C4-2B (cell line): ENCODE results near the gene KANK2.

Experiments used
- H3K27ac ChIP-seq: fragments of 450-650 bp; 2 replicates; pipeline ENCODE4 v1.5.1; 2017
- CTCF ChIP-seq: fragments of 450-650 bp; conservative IDR thresholded peaks from 2 replicates; pipeline ENCODE4 v1.5.1; 2017; ENCODE audit warnings: mild to moderate bottlenecking
- ZFX ChIP-seq: fragments of 450-650 bp; IDR thresholded peaks from 2 replicates; pipeline ENCODE4 v1.6.1; 2017

KANK2 gene

DNA sequence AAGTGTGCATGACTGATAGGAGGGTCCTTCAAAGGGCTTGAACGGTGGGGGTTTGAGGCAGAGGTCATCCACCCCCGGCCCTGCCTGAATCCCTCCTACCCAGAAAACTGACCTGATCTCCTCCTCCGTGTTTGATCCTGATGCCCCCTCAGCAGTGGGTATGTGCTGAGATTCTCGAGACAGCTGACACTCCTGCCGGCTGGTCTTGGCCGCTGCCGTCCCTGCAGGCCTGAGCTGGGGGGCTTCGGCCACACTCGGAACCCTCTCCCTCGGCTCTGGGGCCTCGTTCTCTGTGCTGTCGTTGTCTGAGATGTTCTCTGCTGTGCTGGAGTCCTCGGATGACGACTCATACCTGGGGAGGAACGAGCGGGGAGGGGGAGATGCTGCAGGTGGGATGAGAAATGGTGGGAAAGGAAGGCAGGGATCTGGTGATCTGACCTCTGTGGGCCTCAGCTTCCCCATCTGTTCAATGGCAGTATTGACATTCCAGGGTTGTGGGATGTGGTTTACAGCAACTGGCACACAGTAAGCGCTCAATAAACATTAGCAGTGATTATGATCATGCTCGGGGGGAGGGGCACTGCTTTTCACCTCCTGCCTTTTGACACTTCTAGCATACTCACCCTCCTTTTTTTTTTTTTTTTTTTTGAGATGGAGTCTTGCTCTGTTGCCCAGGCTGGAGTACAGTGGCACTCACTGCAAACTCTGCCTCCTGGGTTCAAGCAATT lies 20.7 kb downstream of the KANK2 start:
- no peak overlapping the region for H3K27ac ChIP-seq
- TF ChIP-seq ZFX (no peak), CTCF (no peak)

GRCh38 chr19:11175920-11176319 lies 21.4 kb downstream of the KANK2 start:
- TF ChIP-seq CTCF: no peak
- no peak for TF ChIP-seq ZFX

GRCh38 chr19:11174336-11174735 lies 23.0 kb downstream of the KANK2 start:
- TF ChIP-seq ZFX: no peak
- no peak for TF ChIP-seq CTCF
- H3K27ac ChIP-seq: no peak overlapping the region

More at GRCh38 chr19:11175920-11176319, 21.4 kb downstream of the KANK2 start:
- no peak overlapping the region for H3K27ac ChIP-seq

DNA sequence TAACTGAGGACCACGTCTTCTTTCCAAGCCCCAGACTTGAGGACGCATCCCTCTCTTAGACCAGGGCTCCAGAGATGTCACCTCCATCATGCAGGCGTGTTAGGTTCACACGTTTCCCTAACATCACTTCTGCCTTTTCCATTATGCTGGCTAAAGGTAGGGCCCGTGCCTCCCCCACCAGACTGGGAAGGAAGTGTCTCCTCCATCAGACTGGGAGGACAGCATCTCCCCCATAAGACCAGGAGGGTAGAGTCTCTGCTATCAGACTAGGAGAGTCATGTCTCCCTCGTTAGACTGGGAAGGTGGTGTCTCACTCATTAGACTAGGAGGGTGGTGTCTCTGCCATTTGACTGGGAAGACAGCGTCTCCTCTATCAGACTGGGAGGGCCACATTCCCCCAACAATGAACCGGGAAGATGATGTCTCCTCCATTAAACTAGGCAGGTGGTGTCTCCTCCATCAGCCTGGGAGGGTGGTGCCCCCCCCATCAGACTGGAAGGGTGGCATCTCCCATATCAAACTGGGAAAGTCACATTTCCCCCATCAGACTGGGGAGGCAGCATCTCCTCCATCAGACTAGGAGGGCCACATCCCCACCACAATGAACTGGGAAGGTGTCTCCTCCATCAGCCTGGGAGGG lies 23.7 kb downstream of the KANK2 start:
- no peak overlapping the region for H3K27ac ChIP-seq
- TF ChIP-seq CTCF (no peak), ZFX (no peak)

DNA sequence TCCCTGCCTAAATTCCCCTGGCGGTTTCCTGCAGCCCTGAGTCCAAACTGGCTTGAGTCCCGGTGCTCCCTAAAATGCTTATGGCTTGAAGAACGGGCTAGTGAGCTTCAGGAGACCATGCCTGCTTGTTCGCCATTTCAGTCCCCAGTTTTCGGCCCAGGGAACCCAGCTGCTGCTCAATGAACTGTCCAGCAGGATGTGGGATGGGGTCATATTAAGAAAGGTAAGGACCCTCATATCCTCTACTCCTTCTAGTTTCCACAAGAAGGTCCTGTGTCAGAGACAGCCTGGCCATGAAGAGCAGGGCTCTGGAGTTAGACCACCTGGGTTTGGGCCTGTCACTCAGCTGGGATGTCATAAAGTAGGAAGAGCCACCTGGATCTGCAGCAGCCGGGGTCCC lies 24.8 kb downstream of the KANK2 start:
- TF ChIP-seq ZFX: no peak
- TF ChIP-seq CTCF: no peak
- no peak overlapping the region for H3K27ac ChIP-seq

- TF ChIP-seq ZFX: no peak
- no peak for TF ChIP-seq CTCF
- H3K27ac ChIP-seq: no peak overlapping the region
Observed at GRCh38 chr19:11171144-11171543, 26.2 kb downstream of the KANK2 start.

DNA sequence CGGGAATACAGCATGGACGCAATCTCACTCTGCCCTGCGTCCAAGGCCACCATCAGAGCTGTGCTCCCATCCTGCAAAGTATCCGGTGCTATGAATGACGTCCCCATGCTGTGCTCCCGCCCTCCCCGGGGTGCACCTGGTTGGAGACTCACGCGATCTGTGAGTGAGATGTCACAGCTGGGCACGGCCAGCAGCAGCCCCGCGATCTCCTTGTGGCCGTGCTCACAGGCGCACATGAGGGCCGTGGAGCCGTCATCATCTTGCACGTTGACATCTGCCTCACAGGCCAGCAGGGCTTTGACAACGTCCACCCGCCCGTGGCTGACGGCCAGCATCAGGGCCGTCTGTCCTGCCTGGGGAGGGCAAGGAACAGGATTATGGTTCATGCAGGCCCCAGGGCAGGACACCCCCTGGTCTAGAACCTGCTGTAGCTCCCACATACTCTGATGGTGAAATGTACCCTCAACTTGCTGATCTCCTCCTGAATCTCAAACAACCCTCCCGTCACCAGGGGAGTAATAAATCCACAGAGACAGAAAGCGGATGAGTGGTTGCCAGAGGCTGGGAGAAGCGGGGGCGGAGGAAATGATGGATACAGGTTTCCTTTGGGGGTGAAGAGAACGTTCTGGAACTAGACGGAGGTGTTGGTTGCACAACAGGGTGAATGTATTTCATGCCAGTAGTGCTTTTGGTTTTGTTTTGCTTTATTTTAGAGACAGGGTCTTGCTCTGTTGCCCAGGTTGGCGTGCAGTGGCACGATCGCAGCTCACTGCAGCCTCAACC lies 27.3 kb downstream of the KANK2 start:
- TF ChIP-seq CTCF (no peak), ZFX (no peak)
- H3K27ac ChIP-seq: no peak overlapping the region
